ENCODE data around the gene PTPRN2. TPM values are rescaled to one million over a fixed set of nuclear protein-coding genes. Genes with fewer than 3 reads are reported as not detected.

PTPRN2 gene
- total and polyA plus RNA-seq, 2 donors from 2014 or later: 4.8 to 6.2 TPM

DNA sequence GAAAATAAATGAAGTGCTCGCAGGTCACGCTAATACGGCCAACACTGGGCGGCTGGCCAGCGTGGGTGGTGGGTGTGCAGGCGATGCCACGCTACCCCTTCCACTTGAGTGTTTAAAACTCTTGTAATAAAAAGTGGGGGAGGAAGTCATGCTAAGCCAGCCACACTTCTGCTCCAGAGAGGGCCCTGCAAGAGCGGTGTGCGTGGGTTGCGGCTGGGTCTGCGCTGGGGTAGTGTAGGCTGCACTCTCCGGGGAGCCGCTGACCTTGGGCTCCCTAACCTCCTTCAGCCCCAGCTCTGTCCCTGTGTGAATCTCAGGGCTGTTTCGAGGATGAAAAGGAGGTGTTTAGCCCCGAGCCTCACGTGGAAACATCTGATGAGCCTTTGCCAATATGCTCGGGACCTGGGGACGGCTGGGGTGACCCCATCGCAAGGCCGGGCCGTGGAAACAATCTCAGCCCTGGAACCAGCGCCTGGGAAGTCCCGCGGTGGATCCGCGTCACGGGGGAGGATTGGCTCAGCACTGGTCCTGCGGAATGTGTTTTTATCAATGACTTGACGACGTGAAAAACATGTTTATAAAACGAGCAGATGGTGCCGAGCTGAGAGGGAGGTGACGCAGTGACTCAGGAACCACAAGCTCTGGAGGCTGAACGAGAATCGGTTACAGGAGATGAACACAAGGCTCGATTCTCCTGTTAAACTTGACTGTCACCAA, 972.4 kb downstream of the PTPRN2 start:
- FAIRE-seq (no peak), DNase-seq (peak in 2 of 5 donors; percentile 18 to 26)
- Histone ChIP-seq H3K36me3 (ENCODE audit: control insufficient read depth in 2 of 3, insufficient read depth in 3 of 3, low read length in 3 of 3) (no peaks in the 10 kb centered on the region), H3K4me3 (ENCODE audit: low read length in 3 of 3) (no peak overlapping the region), H3K4me1 (ENCODE audit: control insufficient read depth in 2 of 3, insufficient read depth in 2 of 3, low read depth in 1 of 3, low read length in 3 of 3) (no peaks in the 10 kb centered on the region), H3K27ac (ENCODE audit: low read depth in 2 of 2, low read length in 2 of 2) (no peak overlapping the region), H3K9me3 (ENCODE audit: control insufficient read depth in 2 of 3, insufficient read depth in 1 of 3, low read length in 3 of 3) (no peaks in the 10 kb centered on the region), H3K27me3 (ENCODE audit: control insufficient read depth, insufficient read depth, low read length) (peaks cover 6% of the 10 kb centered on the region), H3K9ac (ENCODE audit: low read length in 3 of 3) (no peak overlapping the region)
- intact Hi-C loops (cut with DNase I): no loop called here
- TF ChIP-seq, protein P1, sequence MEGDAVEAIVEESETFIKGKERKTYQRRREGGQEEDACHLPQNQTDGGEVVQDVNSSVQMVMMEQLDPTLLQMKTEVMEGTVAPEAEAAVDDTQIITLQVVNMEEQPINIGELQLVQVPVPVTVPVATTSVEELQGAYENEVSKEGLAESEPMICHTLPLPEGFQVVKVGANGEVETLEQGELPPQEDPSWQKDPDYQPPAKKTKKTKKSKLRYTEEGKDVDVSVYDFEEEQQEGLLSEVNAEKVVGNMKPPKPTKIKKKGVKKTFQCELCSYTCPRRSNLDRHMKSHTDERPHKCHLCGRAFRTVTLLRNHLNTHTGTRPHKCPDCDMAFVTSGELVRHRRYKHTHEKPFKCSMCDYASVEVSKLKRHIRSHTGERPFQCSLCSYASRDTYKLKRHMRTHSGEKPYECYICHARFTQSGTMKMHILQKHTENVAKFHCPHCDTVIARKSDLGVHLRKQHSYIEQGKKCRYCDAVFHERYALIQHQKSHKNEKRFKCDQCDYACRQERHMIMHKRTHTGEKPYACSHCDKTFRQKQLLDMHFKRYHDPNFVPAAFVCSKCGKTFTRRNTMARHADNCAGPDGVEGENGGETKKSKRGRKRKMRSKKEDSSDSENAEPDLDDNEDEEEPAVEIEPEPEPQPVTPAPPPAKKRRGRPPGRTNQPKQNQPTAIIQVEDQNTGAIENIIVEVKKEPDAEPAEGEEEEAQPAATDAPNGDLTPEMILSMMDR (IDR thresholded peaks at IDR 0.05; ENCODE audit: borderline replicate concordance, extremely low read depth, insufficient read depth): no peak

DNA sequence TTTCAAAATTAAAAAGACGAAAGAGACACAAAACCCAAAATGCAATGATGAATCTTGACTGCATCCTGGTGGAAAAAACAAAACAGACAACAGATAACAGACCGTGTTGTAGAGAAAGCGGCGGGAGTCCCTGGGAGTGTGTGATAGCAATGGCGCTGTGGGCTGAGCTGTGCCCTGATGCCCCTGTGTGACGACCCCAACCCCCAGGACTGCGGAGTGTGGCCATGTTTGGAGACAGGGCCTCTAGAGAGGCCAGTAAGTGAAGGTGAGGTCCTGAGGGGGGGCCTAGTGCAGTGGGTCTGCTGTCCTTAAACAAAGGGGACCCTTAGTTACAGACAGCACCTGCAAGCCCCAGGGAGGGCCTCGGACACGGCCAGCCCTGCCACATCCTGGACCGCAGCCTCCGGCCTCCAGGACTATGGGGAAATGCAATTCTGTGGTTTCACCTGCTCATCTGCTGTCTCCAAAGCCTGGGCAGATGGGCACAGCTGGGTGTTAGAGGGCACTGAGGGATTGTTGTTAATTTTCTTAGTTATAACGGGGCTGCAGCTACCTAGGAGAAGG, 973.1 kb downstream of the PTPRN2 start:
- intact Hi-C loops (cut with DNase I): no loop called here
- DNase-seq (peak in 1 of 5 donors; percentile 64), FAIRE-seq (no peak)
- no peaks in the 10 kb centered on the region for H3K9me3 ChIP-seq (ENCODE audit: control insufficient read depth in 2 of 3, insufficient read depth in 1 of 3, low read length in 3 of 3)
- H3K4me3 ChIP-seq (ENCODE audit: low read length in 3 of 3): no peak overlapping the region
- no peak overlapping the region for H3K27ac ChIP-seq (ENCODE audit: low read depth in 2 of 2, low read length in 2 of 2)
- no peaks in the 10 kb centered on the region for H3K4me1 ChIP-seq (ENCODE audit: control insufficient read depth in 2 of 3, insufficient read depth in 2 of 3, low read depth in 1 of 3, low read length in 3 of 3)
- H3K36me3 ChIP-seq (ENCODE audit: control insufficient read depth in 2 of 3, insufficient read depth in 3 of 3, low read length in 3 of 3): no peaks in the 10 kb centered on the region
- TF ChIP-seq, protein P1 (IDR thresholded peaks at IDR 0.05; ENCODE audit: borderline replicate concordance, extremely low read depth, insufficient read depth): no peak
- H3K27me3 ChIP-seq (ENCODE audit: control insufficient read depth, insufficient read depth, low read length): peaks cover 6% of the 10 kb centered on the region
- H3K9ac ChIP-seq (ENCODE audit: low read length in 3 of 3): no peak overlapping the region

DNA sequence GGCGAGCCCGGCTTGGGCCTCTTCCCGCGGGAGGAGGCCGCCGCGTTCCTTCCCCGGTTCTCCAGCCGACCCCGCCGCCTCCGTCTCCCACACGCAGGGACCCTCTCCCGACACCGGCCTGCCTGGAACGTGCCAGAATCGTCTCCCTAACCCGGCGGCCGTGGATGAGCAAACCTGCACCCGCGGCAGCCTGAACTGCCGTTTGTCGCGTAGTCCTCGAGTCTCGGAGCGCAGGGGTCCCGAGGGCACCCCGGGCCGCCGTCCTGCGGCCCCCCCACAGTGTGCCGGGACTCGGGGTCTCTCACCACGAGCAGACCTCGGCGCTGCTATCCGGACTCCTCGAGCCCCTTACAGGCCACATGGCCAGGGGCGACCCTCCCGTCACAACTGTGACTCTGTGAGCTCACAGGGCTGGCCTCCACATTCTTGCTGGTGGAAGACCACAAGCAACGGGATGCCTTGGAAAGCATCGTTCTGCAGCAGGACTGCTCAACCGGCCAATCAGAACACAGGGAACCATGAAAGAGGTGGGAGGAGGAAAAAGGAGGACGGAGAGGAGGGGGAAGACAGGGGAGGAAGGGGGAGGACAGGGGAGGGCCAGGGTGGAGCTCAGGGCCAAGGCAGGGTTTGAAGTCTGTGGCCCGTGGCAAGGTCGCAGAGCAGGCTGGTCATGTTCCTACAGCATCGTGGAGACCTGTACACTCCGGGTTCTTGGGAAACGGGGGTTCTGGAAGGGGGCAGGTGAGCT, 973.9 kb downstream of the PTPRN2 start:
- no peaks in the 10 kb centered on the region for H3K4me1 ChIP-seq (ENCODE audit: control insufficient read depth in 2 of 3, insufficient read depth in 2 of 3, low read depth in 1 of 3, low read length in 3 of 3)
- DNase-seq (peak; percentile 44 to 78 (median 51)), FAIRE-seq (no peak)
- no peak overlapping the region for H3K9ac ChIP-seq (ENCODE audit: low read length in 3 of 3)
- H3K36me3 ChIP-seq (ENCODE audit: control insufficient read depth in 2 of 3, insufficient read depth in 3 of 3, low read length in 3 of 3): no peaks in the 10 kb centered on the region
- no peak overlapping the region for H3K27ac ChIP-seq (ENCODE audit: low read depth in 2 of 2, low read length in 2 of 2)
- intact Hi-C loops (cut with DNase I): no loop called here
- H3K9me3 ChIP-seq (ENCODE audit: control insufficient read depth in 2 of 3, insufficient read depth in 1 of 3, low read length in 3 of 3): no peaks in the 10 kb centered on the region
- TF ChIP-seq, protein P1 (IDR thresholded peaks at IDR 0.05; ENCODE audit: borderline replicate concordance, extremely low read depth, insufficient read depth): no peak
- peaks cover 6% of the 10 kb centered on the region for H3K27me3 ChIP-seq (ENCODE audit: control insufficient read depth, insufficient read depth, low read length)
- peak overlapping the region in 1 of 3 donors; percentile 44 for H3K4me3 ChIP-seq (ENCODE audit: low read length in 3 of 3)

All from kidney (tissue), 14 donors.